GM15510 (cell line): ENCODE measurements around the gene FAIM2.

Experiments
- POLR2A ChIP-seq: IDR thresholded peaks from 3 replicates; pipeline ENCODE4 v1.6.1; 2011; ENCODE audit warnings: borderline replicate concordance; ENCODE audit not compliant: insufficient read length; ENCODE audit errors: extremely low read depth

The FAIM2 gene

GRCh38 chr12:49944046-49944445, 40.3 kb upstream of the FAIM2 start:
- no peak for TF ChIP-seq POLR2A

- no peak for TF ChIP-seq POLR2A
Measured at GRCh38 chr12:49943625-49943960, 39.9 kb upstream of the FAIM2 start.

- no peak for TF ChIP-seq POLR2A
Measured at GRCh38 chr12:49942921-49943624, 39.4 kb upstream of the FAIM2 start.

- no peak for TF ChIP-seq POLR2A
Measured at GRCh38 chr12:49942512-49942893, 38.8 kb upstream of the FAIM2 start.

GRCh38 chr12:49941556-49942511, 38.1 kb upstream of the FAIM2 start:
- TF ChIP-seq POLR2A, result no peak

GRCh38 chr12:49939707-49940106, 36.0 kb upstream of the FAIM2 start:
- TF ChIP-seq POLR2A, result no peak

GRCh38 chr12:49939307-49939706, 35.6 kb upstream of the FAIM2 start:
- no peak for TF ChIP-seq POLR2A

- TF ChIP-seq POLR2A, result no peak
Measured at GRCh38 chr12:49937639-49938300, 34.1 kb upstream of the FAIM2 start.

GRCh38 chr12:49936925-49937324, 33.2 kb upstream of the FAIM2 start:
- no peak for TF ChIP-seq POLR2A

GRCh38 chr12:49934505-49934904, 30.8 kb upstream of the FAIM2 start:
- TF ChIP-seq POLR2A, result no peak

GRCh38 chr12:49933796-49934195, 30.1 kb upstream of the FAIM2 start:
- no peak for TF ChIP-seq POLR2A

- no peak for TF ChIP-seq POLR2A
Measured at GRCh38 chr12:49932533-49933130, 28.9 kb upstream of the FAIM2 start.

- no peak for TF ChIP-seq POLR2A
Measured at GRCh38 chr12:49932023-49932422, 28.3 kb upstream of the FAIM2 start.

GRCh38 chr12:49930515-49931288, 27.0 kb upstream of the FAIM2 start:
- no peak for TF ChIP-seq POLR2A
